Suppressor macrophage treated with lipopolysaccharide for 4 hours (primary cell): ENCODE measurements around the gene RPRD2.

Source experiments
- DNase-seq: peaks from one replicate; pipeline ENCODE4 v3.0.0-alpha.2; 2020

RPRD2 gene

DNA sequence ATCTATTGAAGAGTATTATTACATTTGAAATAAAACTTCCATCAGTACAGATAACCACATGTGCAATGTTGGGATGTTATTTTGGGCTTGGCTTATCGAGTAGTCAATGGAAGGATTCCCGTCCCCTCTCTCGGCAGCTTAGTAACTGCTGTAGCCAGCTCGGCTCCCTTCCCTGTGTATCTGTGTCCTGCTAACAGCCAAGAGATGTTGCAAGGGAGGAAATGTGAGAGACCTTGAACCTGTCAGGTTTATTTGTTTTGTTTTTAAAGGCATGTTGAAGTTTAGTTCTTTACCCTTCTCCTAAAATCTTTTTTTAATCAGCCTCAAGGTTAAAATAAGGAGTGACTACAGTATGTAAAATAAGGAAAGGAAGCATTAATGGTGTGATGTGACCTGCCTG is 109.7 kb downstream of the RPRD2 start:
- no peak for DNase-seq

DNA sequence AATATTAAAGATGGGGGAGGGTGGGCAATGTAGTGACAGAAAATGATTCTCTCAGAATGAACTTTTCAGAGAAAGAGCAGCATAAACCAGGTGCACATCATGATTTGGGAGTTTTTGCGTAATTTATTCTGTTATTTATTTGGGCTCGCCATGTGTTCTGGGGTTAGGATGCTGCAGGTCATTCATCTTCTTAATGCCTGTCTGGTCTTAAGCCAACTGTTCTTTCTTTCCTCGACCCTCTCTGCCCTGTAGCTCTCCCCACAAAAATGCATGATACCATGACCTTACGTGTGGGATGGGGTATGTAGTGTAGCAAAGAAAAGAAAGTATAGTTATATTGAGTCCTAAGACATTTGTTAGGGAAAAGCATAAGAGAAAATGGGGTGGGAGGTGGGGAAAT is 110.9 kb downstream of the RPRD2 start:
- DNase-seq = no peak

- DNase-seq = no peak
Measured at GRCh38 chr1:150476754-150477153, 112.8 kb downstream of the RPRD2 start.

GRCh38 chr1:150477320-150477719 is 113.4 kb downstream of the RPRD2 start:
- DNase-seq = no peak

- no peak for DNase-seq
Measured at GRCh38 chr1:150477733-150478132, 113.8 kb downstream of the RPRD2 start.

DNA sequence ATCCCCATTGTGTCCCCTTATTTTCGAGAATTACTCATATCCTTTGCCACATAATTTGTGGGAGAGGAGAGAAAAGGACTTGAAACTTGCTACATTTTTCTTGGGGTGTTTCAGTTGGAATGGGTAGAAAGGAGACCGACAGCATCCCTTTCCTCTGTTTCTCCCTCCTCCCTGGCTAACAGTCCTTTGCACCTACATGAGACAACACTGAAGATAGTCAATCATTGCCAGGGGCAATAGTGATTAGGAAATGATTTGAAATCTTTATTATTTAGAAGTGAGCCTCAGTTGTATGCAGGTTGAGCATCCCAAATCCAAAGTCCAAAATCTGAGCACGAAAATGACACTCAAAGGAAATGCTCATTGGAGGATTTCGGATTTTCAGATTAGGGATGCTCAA is 115.4 kb downstream of the RPRD2 start:
- no peak for DNase-seq

- no peak for DNase-seq
Measured at GRCh38 chr1:150479927-150480352, 116.0 kb downstream of the RPRD2 start.

GRCh38 chr1:150484431-150484830 is 120.5 kb downstream of the RPRD2 start:
- DNase-seq = no peak

GRCh38 chr1:150484861-150485260 is 120.9 kb downstream of the RPRD2 start:
- no peak for DNase-seq

DNA sequence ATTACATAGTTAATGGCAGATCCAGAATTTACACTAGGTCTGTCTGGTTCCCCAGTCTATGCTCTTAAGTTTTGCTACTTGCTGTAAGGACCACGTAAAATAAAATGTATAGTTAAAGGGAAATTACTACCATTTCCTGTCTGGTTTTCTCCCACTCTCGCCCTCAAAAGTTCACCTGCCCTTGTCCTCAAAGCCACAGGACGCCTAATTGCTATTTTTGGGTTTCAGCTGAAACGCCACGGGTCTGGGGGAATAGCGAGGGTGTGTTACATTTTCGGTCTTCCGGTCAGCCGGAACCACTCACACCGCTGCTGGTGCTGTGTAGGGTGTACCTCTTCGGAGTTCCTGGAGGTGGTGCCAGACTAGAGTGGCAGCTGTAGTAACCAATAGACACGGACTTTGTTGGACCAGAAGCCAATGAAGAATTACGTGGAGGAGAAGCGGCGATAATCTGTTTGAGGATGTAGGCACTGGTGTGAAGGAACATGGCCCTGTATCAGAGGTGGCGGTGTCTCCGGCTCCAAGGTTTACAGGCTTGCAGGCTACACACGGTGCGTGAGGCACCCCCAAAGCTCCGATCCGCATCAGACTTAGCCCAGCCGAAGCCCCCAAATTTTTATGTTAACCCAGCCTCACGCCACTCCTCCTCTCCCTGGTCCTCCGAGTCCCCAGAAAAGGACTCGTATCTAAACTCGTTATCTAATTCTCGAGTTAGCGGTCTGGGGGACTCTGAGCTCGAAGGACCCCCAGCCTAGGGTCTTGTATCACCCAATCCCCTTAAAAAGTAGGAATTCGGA is 123.2 kb downstream of the RPRD2 start, which contains the start of gene TARS2:
Gene TARS2 (plus strand): TSS at position 454 of the 797 bp plus-strand sequence. CDS start 32 bp downstream, at position 486.
- DNase-seq = peak; percentile 99

- DNase-seq = no peak
Measured at GRCh38 chr1:150487763-150488115, 123.8 kb downstream of the RPRD2 start.

DNA sequence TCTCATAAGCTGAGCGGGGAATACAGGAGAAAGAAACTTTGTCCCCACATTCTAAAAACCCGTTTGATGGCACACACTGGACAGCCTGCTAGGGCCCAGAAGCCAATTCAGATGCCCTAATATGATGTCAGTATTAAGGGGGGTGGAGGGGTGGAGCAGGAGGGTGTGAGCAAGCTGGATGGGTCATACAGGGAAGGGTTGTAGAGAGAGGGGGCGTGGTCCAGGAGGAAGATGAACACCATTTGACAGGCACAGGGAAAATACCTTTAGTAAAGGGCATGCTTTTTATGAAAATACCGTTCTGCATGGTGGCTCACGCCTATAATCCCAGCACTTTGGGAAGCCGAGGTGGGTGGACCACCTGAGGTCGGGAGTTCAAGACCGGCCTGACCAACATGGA is 129.2 kb downstream of the RPRD2 start:
- no peak for DNase-seq

- no peak for DNase-seq
Measured at GRCh38 chr1:150498342-150498741, 134.4 kb downstream of the RPRD2 start.

DNA sequence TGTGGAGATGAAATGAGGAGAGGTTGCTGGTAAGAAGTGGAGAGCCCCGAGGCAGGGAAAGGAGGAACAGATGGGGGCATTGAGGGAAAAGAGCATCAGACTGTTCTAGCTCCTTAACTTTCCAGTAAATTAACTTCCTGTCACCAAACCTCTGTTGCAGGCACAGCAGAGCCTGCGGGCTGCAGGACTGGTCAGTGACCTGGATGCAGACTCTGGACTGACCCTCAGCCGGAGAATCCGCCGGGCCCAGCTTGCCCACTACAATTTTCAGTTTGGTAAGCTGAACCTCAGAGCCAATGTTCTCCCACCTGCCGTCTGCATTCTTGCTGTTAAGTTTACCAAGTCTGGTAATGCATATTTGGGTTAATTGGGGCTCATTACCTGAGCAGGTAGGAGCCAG is 141.5 kb downstream of the RPRD2 start:
- DNase-seq = no peak

- peak; percentile 71 for DNase-seq
Measured at GRCh38 chr1:150507912-150508864, 144.2 kb downstream of the RPRD2 start, which contains the start of gene ECM1. ECM1 (plus strand) TSS chr1:150508109; CDS start chr1:150508210, 101 bp downstream.

DNA sequence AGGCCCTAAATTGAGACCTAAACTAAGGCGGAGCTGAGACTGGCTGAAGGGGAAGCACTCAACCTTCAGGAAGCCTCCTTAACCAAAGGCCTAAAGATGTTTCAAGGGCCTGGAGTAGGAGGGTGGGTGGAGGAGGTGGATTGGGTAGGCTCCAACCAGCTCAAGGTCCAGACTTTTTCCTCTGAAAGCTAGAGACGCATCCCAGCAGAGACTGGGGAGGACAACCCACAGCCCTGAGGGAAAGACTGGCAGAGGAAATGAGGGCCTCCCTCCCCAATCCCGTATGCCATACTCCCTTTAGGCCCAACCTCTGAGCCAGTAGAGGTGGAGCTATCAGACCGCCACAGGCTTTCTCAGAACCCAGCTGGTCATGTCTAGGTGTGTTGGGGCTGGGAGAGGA is 145.0 kb downstream of the RPRD2 start:
- no peak for DNase-seq

GRCh38 chr1:150511551-150511950 is 147.6 kb downstream of the RPRD2 start:
- DNase-seq = no peak

- DNase-seq = no peak
Measured at GRCh38 chr1:150511985-150512660, 148.2 kb downstream of the RPRD2 start.

- DNase-seq = no peak
Measured at GRCh38 chr1:150512846-150513245, 148.9 kb downstream of the RPRD2 start.

DNA sequence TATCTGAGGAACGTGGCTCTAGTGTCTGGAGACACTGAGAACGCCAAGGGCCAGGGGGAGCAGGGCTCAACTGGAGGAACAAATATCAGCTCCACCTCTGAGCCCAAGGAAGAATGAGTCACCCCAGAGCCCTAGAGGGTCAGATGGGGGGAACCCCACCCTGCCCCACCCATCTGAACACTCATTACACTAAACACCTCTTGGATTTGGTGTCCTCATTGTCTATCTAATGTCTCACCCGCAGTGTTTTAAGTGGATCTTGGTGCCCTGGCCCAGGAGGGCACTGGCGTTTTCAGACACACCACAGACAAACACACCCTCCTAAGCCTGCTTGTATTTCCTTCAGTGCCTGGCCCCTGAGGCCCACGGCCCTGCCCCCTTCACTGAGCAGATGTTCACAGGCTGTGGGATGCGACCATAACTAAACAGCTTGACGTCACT is 149.4 kb downstream of the RPRD2 start:
- no peak for DNase-seq

DNA sequence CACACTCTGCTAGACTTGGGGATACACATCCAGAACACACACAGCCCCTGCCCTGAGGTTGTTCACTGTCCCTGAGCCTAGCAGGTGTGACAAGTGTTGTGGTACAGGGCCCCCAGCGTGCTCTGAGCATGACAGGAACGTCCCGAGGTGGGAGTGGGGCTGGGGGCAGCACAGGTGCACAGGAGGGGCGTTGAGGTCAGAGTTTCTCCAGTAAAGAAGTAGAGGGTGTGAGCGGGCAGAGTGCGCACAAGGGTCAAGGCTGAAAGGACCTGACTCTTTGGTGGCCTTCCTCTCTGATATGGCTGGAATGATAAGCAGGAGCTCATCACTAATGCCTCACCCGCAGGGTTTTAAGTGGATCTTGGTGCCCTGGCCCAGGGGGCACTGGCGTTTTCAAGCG is 150.3 kb downstream of the RPRD2 start:
- no peak for DNase-seq

DNA sequence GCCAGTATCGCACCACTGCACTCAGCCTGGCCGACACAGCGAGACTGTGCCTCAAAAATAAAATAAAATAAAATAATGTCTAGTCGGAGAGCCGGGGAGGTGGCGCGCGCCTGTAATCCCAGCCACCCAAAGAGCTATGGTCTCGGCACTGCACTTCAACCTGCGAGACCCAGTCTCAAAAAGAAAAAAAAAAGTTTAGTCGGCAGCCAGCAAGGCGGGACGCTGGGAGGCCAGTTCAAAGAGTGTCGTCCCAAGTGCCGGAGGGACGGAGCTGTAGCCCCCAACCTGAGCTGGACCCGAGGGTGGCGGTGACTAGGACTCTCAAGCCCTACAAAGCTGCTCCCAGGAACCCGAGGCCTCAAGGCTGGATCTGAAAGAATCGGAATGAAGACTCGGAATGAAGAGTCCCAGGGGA is 151.0 kb downstream of the RPRD2 start:
- no peak for DNase-seq
